Measurements from ENCODE around the gene MT1G.

MT1G gene

DNA sequence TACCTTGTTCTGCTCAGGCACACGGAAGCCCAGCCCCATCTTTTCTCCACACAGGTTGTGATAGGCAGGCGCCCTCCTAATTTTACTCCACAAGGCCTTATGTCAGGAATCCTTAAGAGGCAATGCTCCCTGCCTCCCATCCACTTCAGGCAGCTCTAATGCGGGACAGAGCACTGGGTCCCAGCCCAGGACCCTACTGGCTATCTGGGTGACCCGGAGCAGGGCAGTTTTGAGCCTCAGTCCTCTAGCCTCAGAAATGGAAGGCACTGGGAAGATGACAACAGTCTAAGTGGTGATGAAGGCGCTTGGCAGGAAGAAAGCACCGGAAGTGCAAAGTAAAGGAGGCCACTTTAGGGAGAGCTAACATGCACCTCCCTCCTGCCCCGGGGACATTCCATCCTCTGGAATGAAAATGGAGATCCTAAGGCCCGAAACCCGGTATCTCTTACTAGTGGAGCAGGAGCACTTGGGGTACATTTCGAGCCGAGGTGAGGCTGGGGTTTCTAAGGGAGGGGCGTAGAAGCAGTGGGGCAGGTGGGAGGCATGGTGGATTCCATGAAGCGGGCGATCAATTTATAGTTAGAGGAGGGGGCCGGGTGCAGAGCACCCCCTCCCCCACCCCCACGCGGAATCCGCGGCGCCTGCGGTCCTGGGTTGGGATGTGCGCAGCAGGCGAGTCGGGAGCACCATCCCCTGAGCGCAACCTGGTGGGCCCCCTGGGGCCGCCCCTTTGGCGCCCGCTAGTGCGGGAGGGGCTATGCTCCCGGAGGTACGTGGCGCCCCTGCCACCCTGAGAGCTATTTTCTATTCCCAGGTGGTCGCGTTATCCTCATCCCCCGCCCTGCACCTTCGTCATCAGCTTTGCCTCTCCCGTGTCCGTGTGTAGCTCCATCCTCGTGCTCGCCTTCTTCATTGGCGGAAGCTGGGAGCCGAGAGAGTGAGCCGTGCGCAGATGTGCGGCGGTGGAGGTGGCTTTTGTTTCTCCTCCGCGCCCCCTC, 5.2 kb downstream of the MT1G start:
- peak; percentile 30 for DNase-seq

- no peak for DNase-seq
Observed at GRCh38 chr16:56658327-56658875, 9.5 kb downstream of the MT1G start.

DNA sequence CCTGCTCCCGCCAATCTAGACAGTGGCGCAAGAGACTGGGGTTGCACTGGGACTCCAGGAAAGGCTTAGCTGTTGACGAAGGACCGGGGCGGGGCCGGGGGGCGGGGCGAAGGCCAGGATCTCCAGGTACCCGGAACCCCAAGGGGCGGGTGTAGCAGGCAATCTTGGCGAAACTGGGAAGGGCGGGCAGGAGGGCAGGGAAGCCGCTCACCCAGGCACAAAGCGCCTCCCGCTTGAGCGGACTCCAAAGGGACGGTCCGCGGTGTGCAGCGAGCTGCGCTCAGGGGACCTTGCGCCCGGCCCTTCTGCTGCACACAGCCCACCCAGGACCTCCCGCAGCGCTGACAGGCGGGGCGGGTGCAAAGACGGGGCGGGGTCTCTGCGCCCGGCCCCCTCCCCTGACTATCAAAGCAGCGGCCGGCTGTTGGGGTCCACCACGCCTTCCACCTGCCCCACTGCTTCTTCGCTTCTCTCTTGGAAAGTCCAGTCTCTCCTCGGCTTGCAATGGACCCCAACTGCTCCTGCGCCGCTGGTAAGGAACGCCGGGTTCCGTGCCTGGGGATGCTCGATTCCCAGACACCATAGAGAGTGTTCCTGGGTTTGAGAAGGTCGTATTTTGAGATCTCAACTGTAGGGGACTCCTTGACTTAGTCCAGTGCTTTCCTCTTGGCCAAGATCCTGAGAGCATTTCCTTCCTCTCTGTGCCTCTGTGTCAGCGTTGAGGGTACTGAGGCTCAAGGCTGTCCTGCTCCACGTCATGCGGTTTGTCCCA, 10.1 kb downstream of the MT1G start, which contains the start of gene MT1F:
Gene MT1F, plus strand, starts transcription at position 405 of the 772 bp plus-strand sequence. Its CDS starts 100 bp downstream, at position 505.
- peak; percentile 69 for DNase-seq

DNA sequence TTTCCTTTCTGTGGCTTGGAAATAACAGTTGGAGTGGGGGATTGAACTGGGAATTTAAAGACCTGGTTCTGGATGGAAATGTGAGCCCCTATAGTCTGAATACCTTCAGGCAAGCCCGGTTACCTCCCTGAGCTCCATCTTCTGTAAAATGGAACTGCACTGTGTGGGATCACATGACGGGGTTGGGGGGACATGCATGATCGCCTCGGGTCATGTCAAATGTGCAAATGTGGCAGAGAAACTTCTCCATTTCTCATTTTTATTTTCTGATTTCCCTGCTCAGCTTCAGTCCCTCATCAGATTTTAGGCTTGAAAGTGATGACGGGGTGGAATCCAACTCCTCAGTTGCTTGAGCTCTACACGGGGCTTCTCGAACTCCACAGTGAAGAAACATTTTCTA, 14.6 kb downstream of the MT1G start:
- no peak for DNase-seq

DNA sequence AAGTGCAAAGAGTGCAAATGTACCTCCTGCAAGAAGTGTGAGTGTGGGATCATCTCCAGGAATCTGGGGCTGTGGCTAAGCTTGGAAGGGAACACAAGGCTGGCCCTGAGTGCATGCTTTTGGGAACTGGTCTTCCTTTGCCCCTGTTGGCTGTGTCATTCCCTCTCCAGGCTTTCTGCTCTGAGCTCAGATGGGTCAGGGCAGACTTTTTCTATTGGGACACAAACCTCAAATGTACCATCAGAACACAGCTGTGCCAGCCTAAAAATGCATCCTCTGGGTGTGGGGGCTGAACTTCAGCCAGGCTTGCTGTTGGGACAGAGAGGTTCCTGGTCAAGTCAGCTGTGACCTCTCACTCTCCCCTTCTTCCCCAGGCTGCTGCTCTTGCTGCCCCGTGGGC, 15.3 kb downstream of the MT1G start:
- DNase-seq: no peak

- DNase-seq: no peak
Observed at GRCh38 chr16:56651586-56651985, 16.3 kb downstream of the MT1G start, which contains the start of gene MT1B. MT1B (plus strand) TSS chr16:56651886; CDS start chr16:56651954, 68 bp downstream.

DNA sequence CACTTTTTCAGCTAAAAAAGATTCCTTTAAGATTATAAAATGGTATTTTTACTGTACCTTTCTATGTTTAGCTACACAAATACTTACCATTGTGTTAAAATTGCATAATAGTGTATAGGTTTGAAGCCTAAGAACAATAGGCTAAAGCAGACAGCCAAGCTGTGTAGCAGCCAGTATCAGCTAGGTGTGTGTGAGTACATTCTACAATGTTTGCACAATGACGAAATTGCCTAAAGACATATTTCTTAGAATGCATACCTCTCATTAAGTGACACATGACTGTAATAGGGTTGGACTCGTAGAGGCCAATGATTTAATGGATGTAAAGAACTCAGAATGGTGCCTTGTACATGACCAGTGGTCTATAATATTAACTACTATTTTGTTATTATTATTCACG, 18.0 kb downstream of the MT1G start:
- DNase-seq: no peak

- DNase-seq: no peak
Observed at GRCh38 chr16:56649271-56649670, 18.6 kb downstream of the MT1G start.

GRCh38 chr16:56647641-56648431, 20.0 kb downstream of the MT1G start:
- DNase-seq: no peak

GRCh38 chr16:56645838-56646237, 22.0 kb downstream of the MT1G start:
- DNase-seq: no peak

DNA sequence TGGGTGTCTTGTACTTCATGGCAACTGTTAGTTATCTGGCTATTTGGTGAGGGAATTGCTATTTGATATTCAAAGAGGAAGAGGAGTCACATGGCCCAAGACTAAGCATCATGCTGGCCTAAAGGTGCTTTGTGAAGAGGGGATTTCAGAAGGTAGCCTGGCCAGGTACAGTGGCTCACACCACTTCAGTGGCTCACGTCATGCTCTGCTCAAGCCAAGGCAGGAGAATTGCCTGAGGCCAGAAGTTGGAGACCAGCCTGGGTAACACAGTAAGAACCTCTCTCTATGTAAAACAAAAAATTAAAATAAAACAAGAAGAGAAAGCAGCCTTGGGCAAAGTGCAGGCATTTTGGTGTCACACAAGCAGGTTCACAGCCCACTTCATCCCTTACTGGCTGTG, 22.6 kb downstream of the MT1G start:
- DNase-seq: no peak

DNA sequence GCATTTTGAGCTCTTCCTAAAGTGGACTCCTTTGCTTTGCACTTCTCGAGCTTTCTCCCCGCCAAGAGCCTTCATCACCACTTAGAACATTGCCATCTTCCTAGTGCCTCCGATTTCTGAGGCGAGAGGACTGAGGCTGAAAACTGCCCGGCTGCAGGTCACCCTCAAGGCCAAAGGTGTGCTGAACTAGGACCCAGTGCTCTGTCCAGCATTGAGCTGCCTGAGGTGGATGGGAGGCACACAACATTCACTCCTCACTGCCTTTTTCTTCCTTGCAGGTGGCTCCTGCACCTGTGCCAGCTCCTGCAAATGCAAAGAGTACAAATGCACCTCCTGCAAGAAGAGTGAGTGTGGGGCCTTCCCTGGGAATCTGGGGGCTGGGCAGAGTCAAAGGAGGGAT, 24.0 kb downstream of the MT1G start:
- DNase-seq: no peak

GRCh38 chr16:56643080-56643778, 24.6 kb downstream of the MT1G start:
- DNase-seq: peak; percentile 81

GRCh38 chr16:56641166-56641565, 26.7 kb downstream of the MT1G start:
- DNase-seq: no peak

- no peak for DNase-seq
Observed at GRCh38 chr16:56640076-56640475, 27.8 kb downstream of the MT1G start.

DNA sequence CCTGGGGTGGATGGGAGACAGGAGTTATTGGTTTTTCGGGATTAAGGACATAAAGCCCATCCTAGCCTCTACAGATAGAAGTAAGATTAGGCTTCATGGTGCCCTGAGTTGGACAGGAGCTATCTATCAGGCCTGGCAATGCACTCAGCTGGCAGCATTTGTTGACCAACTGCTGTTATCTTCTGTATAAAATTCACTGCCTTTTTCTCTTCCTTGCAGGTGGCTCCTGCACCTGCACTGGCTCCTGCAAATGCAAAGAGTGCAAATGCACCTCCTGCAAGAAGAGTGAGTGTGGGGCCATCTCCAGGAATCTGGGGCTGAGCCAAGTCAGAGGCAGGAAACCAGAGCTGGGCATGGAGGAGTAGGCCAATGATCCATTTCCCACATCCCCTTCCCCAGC, 28.8 kb downstream of the MT1G start:
- no peak for DNase-seq

DNA sequence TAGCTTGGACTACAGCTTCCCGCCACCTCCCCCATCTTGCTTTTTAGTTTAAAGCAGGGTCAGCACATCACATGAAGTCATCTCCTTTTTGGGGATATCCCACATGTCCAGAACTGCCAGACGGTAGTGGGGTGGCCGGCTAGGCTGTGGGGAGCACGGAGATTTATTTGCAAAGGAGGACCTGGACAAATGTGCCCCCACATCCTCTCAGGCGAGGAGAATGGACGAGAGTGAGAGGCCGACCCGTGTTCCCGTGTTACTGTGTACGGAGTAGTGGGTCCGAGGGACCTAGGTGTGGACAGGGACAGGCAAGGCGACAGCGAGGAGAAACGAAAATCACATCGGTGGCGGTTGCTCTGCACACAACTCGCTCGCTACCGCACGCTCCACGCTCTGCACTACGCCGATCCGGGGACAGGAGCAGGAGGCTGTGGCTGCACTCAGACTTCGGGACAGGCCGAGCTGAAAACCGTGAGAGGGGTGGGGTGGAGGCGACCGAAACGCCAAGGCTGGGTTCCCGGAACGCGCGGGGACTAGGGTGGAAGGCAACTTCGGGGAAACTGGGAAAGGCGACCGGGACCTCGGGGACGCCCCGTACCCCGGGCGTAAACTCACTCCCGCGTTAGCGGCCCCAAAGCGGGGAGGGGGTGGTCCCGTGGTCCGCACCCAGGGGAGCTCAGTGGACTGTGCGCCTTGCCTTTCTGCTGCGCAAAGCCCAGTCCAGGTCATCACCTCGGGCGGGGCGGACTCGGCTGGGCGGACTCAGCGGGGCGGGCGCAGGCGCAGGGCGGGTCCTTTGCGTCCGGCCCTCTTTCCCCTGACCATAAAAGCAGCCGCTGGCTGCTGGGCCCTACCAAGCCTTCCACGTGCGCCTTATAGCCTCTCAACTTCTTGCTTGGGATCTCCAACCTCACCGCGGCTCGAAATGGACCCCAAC, 29.8 kb downstream of the MT1G start, which contains the start of gene MT1A:
Gene MT1A, plus strand, starts transcription at position 853 of the 937 bp plus-strand sequence. Its CDS starts 73 bp downstream, at position 926.
- no peak for DNase-seq

DNA sequence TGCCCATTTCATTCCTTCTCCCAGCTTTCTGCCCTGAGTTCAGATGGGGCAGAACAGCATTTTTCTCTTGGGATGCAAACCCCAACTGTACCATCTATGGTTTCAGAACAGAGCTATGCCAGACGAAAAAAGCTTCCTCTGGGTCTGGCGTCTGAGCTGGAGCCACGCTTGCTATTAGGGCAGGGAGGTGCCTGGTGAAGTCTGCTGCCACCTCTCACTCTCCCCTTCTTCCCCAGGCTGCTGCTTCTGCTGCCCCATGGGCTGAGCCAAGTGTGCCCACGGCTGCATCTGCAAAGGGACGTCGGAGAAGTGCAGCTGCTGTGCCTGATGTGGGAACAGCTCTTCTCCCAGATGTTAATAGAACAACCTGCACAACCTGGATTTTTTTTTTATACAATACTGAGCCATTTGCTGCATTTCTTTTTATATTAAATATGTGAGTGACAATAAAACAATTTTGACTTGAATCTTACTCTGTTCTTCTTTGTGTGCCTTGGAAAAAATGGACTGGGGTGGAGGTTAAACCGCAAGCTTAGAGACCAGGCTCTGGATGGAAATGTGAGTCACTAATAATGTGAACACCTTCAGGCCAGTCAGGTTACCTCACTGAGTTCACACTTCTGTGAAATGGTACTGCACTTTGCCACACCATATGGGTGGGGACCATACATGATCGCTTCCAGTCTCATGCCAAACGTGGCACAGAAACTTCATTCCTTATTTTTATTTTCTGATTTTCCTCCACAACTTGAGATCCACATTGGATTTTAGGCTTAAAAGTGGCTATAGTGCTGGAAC, 31.1 kb downstream of the MT1G start:
- no peak for DNase-seq

DNA sequence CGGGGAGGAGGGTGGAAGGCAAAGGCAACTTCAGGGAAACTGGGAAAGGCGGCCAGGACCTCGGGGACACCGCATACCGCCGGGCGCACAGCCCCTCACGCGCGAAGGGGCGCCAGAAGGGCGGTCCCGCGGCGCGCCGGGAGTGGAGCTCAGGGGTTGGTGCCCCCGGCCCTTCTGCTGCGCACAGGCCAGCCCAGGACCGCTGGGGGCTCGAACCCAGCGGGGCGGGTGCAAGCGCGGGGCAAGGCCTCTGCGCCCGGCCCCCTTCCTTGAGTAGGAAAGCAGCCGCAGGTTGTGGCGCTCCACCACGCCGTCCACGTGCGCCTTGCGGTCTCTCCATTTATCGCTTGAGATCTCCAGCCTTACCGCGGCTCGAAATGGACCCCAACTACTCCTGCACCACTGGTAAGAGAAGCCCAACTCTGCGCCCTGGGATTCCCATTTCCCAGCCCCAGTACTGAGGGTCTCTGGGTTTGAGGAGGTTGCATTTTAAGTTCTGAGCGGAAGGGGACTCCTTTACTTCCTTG, 32.4 kb downstream of the MT1G start:
- DNase-seq: no peak

Data from CD4-positive, alpha-beta T cell treated with Interleukin-12 subunit alpha and Interleukin-12 subunit beta, for 1 hour (primary cell).